Inferior parietal cortex (tissue), 1 donor: ENCODE measurements around the gene INPP4B.

Experiments used
- DNase-seq: peaks from one replicate; pipeline ENCODE4 v3.0.0-alpha.2; 2016; ENCODE audit errors: extremely low spot score

Gene INPP4B

DNA sequence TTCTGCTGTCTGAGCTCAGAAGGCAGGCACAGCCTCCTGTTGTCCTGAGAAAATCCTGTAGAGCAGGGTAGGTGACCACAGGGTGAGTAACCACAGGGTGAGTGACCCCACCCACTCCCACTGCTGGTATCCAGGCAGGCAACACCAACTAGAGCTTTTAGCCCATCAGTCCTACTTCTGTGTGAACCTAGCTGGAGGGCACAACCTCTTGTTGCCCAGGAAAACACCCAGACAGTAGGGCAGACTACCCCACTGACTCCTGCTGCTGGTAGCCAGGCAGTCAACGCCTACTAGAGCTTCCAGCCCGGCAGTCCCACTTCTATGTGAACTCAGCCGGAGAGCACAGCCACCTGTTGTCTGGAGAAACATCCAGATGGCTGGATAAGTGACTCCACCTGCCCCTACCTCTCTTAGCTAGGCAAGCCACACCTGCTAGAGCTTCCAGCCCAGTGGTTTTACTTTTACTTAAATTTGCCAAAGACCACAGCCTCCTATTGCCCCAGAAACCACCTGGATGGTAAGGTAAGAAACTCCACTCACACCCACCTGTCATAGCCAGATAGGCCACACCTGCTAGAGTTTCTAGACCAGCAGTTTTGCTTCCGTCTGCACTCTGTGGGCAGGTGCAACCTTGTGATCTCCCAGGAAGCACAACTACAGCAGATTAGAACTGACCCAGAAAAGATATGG, 371.6 kb downstream of the INPP4B start:
- DNase-seq: no peak

DNA sequence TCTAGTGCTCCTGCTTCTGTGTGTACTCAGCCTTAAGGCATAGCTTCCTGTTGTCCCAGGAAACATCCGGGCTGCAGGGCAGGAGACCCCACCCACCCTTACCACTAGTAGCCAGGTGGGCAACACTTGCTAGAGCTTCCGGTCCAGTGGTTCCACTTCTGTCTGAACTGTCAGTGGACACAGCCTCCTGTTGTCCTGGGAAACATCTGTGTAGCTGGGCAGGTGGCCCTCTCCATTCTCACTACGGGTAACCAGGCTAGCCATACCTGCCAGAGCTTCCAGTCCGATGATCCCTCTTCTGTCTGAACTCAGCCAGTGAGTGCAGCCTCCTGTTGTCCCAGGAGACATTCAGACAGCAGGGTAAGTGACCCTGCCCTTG, 372.2 kb downstream of the INPP4B start:
- no peak for DNase-seq

DNA sequence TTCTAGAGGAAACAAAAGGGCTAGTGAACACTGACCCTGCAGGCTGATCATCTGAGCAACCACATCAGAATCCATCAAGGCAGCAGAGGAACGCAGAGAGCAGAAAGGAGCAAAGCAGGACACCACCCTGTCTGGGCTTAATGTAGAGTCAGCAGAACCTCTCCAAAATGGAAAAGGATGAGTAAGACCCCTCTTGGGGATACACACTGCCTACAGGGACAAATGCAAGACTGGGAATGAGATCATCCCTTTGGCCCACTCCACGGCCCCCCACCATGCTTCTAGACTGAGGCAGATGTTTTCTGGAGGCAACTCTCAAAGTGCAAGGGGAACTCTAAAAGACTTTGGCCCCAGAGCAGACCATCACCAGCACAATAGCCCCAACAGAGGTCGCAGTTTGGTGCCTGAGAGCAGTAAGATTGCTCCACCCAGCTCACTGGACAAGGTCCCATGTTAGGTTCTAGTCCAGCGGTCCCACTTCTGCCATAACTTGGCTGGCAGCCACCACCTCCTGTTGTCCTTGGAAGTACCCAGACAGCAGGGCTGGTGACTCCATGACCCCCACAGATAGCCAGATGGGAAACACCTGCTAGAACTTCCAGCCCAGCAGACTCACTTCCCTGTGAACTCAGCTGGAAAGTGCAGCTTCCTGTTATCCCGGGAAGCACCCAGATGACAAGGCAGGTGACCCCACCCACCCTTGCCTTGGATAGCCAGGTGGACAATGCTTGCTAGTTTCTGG, 372.7 kb downstream of the INPP4B start:
- no peak for DNase-seq

GRCh38 chr4:142467088-142467487, 379.0 kb downstream of the INPP4B start:
- no peak for DNase-seq

GRCh38 chr4:142465526-142465925, 380.6 kb downstream of the INPP4B start:
- DNase-seq: no peak

DNA sequence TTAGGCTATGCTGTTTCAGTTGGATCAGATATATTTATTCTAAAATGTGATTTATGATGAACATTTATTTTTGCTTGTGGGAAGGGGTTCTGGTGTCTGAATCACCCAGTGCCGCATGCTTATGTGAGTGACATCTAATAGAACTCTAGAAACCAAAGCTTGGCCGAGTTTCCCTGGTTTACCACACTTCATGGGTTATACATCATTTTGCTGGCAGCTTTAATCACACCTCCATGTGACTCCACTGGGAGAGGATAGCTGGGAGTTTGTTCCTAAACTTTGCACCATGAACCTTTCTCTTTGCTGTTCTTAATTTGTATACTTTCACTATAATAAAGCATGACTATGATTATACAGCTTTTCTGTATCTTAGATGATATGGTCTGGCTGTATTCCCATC, 382.9 kb downstream of the INPP4B start:
- no peak for DNase-seq

GRCh38 chr4:142452161-142452855, 393.8 kb downstream of the INPP4B start:
- DNase-seq: peak; percentile 15

GRCh38 chr4:142449771-142450373, 396.2 kb downstream of the INPP4B start:
- no peak for DNase-seq

DNA sequence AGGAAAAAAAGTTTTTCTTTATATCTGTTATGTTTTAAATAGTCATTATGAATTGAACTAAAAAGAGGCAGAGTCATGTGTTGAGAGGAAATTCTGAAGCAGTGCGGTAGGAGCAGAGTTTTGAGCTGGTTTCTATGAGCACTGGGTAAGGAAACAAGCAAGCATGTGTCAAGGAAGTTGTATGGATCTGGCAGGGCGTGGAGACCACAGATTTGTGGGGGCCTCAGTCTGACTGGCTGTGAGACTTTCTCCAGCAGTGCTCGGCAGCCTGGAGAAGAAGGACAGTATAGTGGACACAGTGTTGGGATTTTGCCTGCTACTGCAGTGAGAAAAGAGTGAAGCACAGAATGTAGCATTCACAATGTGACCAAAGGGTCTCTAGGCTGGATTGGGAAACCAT, 399.1 kb downstream of the INPP4B start:
- DNase-seq: no peak

DNA sequence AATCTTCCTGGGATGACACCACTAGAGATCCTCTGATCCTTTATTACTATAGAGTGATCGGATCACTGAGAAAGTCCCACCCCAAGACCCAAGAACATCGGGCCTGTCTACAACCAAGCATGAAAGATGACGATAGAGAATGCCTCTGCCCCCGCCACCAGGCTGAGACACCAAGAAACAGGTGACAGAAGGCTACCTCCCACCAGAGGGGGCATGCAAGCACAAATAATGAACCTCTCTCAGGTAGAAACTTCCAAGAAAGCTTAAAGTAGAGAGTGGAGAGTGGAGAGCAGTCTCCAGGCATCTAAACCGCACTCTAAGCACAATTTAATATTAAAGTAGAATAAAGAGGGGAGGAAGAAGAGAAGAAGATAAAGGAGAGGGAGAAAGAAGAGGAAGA, 402.6 kb downstream of the INPP4B start:
- DNase-seq: no peak

DNA sequence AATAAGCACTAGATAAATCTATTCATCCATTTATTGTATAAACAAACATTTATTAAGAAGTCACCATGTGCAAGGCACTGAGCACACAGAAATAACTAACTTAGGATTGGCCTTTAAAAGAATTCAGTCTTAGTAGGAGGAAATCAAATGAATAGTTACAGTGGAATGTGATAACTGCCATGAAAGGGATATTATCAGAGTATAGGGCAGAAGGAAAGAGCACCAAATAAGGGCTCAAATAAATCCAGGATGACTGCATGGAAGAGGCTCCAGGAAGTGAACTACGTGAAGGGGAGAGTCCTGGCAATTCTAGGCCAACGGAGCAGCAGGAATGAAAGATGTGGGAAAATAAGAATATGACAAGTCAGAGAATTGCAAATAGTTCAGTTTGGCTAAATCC, 406.0 kb downstream of the INPP4B start:
- no peak for DNase-seq

DNA sequence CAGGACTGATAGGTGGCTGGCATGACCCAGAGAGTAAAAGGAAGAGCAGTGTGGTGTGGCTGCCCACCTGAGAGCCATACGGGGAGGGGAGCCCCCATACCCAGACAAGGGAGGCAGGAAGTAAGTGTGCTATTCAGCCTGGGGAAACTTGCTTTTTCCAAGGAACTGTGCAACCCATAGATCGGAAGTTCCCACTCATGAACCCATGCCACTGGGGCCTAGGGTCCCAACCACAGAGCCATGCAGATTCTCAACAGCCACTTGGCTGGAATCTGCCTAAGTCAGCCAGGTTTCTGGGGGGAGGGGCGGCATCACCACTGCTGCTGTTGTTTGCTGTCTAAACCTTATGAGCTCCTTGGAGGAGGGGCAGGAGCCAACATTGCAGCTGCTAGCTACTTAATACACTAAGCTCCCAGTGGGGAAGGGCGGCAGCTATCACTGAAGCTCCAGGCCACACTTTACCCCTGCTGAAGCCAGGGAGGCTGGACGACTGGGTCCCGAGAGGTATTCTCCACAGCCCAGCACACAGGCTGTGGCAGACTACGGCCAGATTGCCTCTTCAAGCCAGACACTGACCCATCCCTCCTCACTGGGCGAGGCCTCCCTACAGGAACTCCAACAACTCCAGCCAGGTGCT, 410.4 kb downstream of the INPP4B start:
- DNase-seq: no peak

GRCh38 chr4:142434519-142435224, 411.4 kb downstream of the INPP4B start:
- no peak for DNase-seq

- DNase-seq: no peak
Observed at GRCh38 chr4:142428715-142429114, 417.4 kb downstream of the INPP4B start.

- DNase-seq: no peak
Observed at GRCh38 chr4:142427456-142427855, 418.6 kb downstream of the INPP4B start.

- no peak for DNase-seq
Observed at GRCh38 chr4:142423861-142424260, 422.2 kb downstream of the INPP4B start.

DNA sequence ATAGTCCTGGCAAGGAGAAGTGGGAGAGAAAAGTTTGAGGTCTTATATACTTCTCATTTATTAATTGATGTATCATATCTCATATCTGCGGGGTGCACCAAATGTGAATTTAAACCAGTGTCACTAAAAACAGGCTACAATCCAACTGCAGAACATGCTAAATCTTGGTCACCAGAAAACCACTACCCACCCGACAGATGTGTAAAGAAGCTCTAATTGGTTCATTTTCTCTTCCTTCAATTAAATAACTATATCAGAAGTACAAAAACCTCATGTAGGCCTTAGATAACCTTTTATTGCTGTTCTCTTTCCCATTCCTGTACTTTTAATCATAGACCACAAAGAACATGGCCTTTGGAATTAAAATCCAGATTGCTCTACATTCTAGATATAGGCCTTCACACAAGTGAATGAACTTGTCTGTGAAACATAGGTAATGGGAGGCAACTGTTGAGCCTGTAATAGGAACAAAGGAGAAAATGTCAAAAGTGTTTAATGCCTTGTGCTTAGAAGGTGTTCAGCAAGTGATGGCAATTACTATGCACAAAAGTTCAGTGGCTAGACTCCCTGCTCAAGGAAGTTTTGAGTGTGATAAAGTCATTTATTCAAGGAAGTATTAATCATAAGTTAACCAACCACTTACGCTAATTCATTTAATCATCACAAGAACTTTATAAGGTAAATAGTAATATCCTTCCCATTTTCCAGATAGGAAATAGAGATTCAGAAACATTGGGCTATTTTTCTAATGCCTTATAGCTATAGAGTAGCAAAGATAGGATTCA, 425.6 kb downstream of the INPP4B start:
- DNase-seq: no peak

DNA sequence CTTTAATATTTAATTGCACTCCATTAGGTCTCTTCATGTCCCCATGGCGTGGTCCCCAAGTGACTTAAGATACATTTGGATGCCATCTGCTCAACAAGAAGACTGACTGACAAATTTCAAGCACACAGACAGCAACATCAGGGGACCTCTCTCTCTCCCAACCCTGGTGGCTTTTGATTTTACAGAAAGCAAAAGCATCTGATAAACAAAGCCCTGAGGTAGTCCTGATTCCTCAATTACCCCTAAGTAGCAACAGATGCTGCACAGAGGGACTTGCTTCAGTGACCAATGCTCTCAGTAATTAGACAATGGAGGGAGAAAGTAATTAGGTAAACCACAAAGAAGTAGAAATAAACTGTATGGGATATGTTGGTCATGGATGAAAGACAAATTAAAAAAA, 426.4 kb downstream of the INPP4B start:
- DNase-seq: no peak

DNA sequence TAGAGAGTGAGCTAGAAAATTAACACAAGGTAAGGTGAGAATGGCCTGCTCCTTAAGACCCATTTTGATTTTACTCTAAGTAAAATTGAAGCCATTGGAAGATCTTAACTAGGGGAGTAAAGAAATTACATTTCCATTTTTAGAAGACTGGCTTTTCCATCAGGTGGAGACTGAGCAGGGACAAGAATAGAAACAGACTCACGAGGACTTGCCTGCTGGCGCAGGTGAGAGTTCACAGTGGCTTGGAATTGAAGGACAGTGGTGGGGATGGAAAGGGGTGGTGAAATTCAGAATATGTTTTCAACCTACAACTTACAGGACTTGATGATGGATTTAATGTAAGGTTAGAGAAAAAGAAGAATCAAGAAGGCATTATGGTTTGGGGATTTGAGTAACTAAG, 427.4 kb downstream of the INPP4B start:
- DNase-seq: no peak

DNA sequence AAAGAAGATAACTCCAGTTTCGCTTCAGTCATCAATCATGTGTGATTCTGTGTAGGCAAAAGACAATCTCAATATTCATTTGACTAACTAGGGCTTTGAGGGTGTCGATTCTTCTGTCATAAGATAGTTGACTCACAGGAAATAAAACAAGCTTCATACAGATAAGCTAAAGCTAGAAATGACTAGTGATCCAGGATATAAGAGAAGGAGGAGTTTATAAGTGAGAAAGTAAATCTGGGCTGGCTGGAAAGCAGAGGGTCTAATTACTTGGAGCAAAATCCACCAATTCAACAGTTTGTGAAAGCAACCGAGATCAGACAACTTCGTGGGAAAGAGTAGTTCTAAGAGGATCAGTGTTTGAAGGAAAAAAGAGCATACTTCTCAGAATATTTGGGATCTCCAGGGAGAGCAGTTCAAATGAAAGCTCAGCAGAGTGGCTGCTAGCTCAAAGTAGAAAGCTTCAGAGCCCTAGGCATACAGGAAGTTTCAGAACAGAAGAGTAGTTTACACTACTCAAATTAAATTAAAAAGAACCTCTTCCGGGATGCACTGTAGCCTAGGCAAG, 429.3 kb downstream of the INPP4B start:
- DNase-seq: no peak
